Stimulated activated CD4-positive, alpha-beta T cell treated with anti-CD3 and anti-CD28 coated beads, Interleukin-15, amount 100 ng/mL, for 48 hours (primary cell): ENCODE data around the gene HIRA.

Experiments
- DNase-seq, 2 donors: peaks; one replicate each; pipeline ENCODE4 v3.0.0-alpha.2; 2020; ENCODE audit warnings: low read depth in 2 of 2

The HIRA gene

GRCh38 chr22:19407649-19408606 lies 23.6 kb downstream of the HIRA start:
- no peak for DNase-seq

DNA sequence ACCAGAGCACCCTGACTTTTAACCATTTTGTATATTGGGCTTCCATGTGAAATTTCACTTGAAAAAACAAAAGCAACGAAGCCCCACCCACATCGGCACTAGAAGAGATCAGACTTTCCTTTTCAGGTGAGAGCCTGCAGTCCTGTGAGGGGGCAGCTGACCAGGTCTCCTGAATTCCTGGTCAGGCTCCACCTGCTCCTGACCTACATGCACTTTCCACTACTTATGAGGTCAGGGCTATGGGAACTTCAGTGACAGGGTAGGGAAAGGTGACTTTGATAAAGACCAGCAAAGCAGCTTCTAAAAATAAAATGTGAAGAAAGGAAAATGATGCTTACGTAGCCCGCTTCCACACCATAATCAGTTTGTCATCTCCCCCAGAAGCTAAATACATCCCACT lies 24.7 kb downstream of the HIRA start:
- no peak for DNase-seq

- no peak for DNase-seq
Observed at GRCh38 chr22:19406281-19406811, 25.2 kb downstream of the HIRA start.

DNA sequence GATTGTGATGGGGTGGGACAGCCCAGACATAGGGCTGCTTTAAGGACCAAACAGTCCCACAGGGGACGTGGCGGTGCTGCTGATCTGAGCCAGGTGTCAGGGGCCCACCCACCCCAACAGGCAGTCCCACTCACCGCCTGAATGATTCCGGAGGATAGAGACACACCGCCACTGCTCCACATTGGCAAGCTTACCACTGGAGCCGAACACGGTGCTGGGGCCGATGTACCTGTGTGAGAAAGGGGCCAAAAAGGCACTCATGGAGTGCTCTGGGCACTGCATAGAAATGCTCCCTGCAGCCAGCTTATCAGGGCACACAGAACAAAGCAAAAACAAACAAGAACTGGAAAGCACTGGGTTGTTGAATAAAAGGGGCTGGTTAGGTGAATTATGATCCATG lies 25.9 kb downstream of the HIRA start:
- no peak for DNase-seq

DNA sequence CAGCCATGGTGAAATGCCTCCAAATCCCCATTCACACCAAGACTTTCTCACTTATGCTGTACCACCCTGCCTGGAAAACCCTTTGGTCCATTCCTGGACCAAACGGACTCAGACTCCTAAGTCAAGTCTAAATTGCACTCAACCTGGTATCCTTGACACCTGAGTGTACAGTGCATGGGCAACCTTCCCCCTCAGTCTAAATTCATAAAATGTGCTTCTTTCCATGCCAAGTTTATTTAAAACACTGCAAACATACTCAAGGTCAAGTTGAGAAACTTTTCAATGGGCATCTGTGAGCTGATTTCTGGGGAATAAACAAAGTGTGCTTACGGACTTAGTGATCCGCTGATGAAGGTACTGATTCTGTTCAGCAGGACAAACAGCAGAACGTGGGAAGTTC lies 26.4 kb downstream of the HIRA start:
- no peak for DNase-seq

DNA sequence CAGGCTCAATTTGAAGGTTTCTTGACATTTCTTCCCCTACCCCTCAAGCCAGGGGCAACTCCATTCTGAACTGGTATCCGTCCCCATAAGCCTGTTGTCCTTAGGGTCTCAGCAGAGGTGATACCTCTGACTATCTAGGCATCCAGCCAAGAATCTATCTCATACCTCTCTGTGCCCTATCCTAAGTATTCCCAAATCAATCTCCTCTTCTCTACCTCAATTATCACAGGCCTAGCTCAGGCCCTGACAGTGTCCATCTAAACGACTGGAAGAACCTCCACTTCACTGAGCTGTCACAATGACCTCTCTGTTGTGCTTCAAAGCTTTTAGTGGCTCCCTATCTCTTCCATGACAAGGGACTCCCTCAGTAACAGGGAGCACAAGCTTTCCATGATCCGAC lies 26.9 kb downstream of the HIRA start:
- DNase-seq, result no peak

- DNase-seq, result no peak
Observed at GRCh38 chr22:19402642-19403191, 28.8 kb downstream of the HIRA start.

DNA sequence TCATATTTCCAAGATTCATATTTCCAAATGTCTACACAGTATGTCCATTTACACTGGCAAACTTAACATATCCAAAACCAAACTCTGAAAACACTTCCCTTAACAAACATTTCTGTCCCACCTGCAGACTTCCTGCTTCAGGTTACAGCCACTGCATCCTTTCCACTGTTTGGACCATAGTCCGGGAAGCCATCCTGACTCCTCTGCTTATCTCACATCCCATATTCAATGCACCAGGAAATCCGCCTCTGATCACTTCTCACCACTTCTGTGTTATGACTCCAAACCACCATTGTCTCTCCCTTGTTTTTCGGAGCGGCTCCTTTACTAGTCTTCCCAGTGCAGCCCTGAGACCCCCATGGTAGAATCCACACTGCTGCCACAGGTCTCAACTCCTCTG lies 30.1 kb downstream of the HIRA start:
- no peak for DNase-seq

- DNase-seq, result no peak
Observed at GRCh38 chr22:19400881-19401280, 30.7 kb downstream of the HIRA start.

GRCh38 chr22:19398652-19399051 lies 32.9 kb downstream of the HIRA start:
- no peak for DNase-seq

GRCh38 chr22:19398206-19398605 lies 33.3 kb downstream of the HIRA start:
- no peak for DNase-seq

DNA sequence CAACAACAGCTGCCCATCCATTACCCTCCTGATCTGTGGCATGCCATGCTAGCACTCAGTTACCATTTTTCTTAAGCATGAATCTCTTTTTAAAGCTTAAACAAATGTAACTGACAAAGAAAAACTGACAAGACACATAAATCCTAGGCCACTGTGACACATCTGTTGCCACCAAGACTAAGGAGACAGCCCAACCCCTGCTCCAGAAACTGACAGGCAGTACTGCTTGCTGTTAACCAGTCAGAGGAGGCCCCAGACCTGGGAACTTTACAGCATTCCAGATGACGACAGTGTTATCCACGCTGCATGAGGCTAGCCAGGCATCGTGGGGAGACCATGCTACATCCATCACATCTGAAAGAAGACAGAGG lies 33.8 kb downstream of the HIRA start:
- DNase-seq, result no peak

DNA sequence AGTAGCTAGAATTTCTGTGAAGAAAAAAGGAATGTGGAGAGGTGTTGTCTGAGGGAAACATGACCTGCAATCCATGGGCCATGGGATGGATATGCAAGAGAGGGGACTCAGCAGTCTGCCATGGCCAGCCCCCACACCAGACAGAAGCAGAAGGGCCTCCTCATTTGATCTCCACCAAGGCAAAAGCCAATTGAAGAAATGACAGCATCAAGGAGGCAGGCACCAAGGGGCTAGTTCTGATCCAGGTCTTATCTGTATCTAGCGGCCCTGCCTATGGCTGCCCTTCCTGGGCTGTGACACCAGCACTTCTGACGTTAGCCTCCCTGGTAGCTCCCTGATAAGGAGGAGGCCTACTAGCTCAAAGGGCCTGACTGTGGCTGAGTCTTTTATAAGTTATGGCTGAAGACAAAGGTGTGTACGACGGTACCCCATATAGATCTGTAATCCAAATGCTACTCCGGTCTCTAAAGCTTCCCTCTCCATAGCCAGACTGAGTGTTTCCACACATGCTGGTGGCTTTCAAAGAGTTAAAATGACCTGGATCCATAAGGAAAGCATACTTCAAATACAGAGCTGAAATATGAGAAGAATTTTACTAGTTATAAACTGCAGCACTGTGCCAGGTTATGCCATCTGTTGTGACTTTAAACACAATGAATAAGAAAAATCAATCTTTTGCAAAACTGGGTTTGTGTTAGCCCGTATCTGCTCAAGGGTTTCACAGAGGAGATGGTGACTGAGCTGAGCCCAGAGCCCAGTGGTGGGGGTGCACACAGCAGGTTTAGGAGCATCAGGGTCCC lies 34.4 kb downstream of the HIRA start:
- DNase-seq, result no peak

DNA sequence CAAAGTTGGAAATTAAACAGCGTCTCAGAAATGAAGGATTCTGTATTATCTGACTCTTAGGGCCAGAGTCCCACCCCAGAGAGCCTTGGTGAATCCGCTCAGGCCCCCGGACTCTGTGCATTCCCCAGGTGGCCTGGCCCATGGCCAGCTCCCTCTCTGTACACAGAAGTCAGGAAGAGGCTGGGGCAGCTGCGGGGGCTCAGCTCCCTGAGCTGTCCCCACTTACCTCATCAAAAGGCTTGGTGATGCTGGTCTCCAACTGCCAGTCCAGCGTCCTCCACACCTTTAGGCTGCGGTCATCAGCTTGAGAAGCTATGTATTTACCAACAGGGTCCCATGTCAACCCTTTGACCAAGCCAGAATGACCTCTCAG lies 35.0 kb downstream of the HIRA start:
- DNase-seq, result no peak

GRCh38 chr22:19395276-19395675 lies 36.3 kb downstream of the HIRA start:
- no peak for DNase-seq

DNA sequence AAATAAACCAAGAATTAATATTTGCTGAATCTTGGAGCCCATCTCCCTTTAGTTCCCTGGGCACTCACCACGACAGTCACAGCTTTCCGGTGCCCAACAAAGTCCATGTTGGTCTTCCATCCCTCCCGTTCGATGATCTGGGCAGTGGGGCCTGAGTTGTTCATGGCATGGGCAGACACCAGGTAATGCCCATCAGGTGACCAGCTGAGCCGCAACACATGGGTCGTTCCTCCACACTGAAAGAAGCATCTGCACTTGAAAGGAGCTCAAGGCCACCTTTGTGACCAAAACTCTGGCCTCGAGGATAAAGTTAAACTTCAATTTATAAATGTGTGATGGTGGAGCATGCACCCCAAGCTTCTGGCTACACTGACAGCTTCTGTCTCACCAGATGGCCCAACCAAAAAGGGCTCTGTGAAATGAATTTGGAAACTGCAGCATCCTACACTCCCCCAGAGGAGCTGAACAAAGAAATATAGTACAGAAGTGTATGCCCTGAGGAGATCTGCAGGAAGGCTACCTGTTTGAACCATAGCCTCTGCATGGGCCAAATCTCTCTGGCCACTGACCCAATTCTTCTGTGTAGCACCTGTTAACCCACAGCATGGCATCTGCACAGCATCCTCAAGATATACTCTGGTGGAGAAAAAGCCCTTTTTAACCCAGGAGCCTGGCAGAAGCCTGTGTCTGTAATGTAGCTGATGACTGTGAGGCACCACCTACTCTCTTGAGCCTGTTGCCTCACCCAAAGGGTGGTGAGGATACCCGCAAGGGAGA lies 37.1 kb downstream of the HIRA start:
- DNase-seq, result no peak

DNA sequence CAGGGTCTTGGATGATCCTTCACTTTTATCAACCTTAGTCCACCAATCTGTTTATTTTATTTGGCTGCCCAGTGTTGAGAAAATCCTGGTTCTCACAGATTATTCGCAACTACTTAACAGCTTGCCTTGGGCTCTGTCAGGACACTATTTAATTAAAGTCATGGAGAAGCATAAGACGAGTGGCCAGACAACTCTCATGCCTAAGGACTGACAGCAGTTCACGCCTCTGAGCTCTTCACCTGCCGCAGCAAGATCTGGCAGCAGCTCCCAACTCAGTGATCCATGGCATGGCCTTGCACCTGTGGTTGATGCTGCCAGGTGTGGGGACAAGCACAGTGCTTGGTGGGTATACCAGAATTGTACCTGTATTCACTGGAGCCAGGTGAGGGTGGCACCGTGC lies 37.8 kb downstream of the HIRA start:
- no peak for DNase-seq

DNA sequence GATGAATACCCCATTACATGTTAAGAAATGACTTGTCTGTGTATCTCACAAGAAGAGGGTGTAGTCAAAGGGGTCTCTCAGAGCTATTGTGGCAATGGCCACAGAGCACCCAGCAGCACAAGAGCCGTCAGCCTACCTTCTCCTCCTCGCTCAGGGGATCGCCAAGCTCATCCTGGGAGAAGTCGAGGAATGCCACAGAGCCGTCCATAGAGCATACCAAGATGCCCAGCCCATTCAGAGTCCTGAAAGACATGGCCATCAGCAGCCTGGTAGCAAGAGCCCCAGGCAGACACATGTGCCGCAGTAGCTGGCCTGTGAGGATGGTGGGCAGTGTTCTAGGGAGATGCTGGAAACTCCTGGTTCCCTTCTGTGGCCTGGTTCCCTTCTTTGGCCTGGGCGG lies 44.0 kb downstream of the HIRA start:
- DNase-seq, result no peak

DNA sequence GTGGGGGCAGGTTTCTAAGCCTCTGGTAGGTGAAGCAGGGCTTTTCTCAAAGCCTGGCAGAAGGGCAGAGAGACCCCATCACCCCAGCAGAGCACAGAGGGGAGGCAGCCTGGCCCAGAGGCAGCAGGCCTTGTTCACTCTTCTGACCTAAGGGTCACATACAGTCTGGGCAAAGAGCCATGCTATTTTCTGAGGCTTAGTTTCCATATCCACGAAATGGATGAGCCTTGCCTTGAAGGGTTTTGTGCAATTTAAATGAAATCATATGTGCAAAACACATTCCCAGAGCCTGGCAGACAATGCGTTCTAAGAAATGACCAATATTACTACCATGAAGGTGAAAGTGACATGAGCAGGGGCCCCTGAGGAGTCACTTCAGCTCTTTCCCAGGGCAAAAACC lies 44.5 kb downstream of the HIRA start:
- no peak for DNase-seq

- no peak for DNase-seq
Observed at GRCh38 chr22:19386248-19386647, 45.3 kb downstream of the HIRA start.

DNA sequence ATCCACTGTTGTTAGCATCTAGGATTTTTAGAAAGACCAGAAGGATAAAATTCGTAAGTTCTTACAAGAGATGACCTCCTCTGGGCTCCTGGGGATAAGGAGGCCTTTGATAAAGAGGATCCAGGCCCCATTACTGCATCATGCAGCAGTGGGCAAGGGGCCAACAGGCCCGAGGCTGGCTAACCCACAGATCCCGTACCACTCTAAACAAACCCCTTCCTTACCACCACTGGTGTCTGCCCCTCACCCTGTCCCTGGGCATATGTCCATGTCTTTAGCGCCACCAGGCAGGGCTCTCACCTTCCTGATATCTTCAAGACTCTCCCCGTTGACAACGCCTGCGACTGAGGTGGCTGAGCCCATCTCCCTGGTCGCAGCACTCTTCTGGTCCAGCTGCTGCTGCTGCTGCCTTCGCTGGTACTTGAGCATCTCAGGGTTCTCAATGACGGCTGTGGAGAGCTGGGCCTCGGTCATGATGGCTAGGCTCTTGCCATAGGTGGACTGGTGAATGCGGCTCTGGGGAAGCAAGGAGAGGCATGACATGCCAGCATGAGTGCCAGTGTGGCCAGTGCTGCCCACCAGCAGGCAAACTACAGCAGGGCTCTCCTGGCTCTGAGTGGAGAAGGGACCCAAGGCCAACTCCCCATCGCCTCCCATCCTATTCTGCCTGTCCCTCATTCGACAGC lies 46.2 kb downstream of the HIRA start:
- no peak for DNase-seq
